Left hindlimb (tissue), 1 donor: ENCODE measurements around the gene IFI30.
"Not testable (repeated sequence)": the region's sequence is repeated elsewhere in the genome, so short reads cannot be mapped to it uniquely, and the experiment has no call there.

ENCODE experiments used
- DNase-seq: peaks from one replicate; pipeline ENCODE4 v3.0.0-alpha.2; 2018

IFI30 gene

DNA sequence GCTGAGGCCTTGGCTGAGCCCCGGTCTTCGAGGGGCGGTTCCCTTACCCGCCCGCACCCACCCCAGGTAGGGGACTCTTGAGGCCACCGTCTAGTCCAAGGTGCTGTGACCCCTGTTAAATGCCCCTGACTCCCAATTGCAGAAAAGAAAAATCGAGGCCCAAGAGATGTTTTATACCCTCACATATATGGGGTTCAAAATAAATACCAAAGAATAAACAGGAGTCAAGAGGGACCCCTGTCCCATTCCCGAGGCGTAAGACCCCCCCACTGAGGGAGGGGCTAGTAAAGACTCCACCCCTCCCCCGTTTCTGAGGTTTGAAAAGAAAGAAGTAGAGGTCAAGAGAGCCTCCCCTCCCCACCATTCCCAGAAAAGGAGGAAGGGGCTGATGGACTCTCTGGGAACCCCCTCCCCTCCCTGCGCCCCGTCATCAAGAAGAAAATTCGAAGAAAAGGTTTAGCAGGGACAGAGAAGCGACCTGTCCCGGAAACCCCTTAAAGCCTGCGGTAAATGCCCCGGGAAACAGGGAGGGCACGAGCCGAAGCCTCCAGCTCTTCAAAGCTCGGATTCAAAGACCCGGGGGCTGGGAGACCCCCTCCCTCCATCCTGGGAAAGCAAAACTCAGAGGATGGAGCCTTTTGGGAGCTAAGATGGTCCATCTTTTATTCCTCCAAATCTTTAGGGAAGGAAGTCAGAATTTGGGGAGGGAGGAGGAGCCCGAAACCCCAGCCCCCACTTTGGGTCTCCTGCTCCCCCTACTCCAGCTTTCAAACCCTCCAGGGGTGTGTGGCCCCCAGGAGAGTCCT, 31.0 kb downstream of the IFI30 start:
- no peak for DNase-seq

- peak; percentile 87 for DNase-seq
Measured at GRCh38 chr19:18205200-18205892, 31.7 kb downstream of the IFI30 start.

GRCh38 chr19:18206018-18206417, 32.4 kb downstream of the IFI30 start:
- DNase-seq: no peak

GRCh38 chr19:18208098-18208951, 34.7 kb downstream of the IFI30 start:
- DNase-seq: no peak

DNA sequence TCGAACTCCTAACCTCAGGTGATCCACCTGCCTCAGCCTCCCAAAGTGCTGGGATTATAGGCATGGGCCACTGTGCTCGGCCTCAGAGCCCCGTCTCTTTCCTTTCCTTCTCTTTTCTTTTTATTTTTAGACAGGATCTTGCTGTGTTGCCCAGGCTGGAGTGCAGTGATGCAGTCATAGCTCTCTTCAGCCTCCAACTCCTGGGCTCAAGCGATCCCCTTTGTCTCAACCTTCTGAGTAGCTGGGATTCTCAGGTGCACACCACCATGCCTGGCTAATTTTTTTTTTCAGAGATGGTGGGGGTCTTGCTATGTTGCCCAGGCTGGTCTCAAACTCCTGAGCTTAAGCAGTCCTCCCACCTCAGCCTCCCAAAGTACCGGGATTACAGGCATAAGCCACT, 36.3 kb downstream of the IFI30 start:
- not testable (repeated sequence) for DNase-seq

GRCh38 chr19:18211683-18212082, 38.1 kb downstream of the IFI30 start:
- no peak for DNase-seq

GRCh38 chr19:18214779-18215433, 41.3 kb downstream of the IFI30 start:
- no peak for DNase-seq

DNA sequence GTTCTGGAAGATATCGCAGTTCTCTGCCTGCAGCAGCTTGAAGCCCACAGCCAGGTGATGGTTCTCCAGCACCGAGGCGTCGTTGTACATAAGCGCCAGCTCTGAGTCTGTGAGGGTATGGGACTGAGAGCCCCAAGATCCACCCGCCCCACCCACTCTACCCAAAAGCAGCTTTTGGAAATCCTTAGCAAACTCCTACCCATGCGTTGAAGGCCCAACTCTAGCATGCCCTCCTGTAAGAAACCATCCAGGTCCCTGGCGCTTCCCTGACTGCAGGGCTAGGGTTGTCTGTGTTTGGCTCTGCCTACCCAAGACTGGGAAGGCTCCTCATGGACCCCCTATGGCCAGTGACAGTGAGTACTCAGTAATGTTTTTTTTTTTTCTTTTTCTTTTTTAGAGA, 43.2 kb downstream of the IFI30 start:
- no peak for DNase-seq

- DNase-seq: no peak
Measured at GRCh38 chr19:18218159-18218558, 44.5 kb downstream of the IFI30 start.

GRCh38 chr19:18218600-18218999, 45.0 kb downstream of the IFI30 start:
- no peak for DNase-seq

DNA sequence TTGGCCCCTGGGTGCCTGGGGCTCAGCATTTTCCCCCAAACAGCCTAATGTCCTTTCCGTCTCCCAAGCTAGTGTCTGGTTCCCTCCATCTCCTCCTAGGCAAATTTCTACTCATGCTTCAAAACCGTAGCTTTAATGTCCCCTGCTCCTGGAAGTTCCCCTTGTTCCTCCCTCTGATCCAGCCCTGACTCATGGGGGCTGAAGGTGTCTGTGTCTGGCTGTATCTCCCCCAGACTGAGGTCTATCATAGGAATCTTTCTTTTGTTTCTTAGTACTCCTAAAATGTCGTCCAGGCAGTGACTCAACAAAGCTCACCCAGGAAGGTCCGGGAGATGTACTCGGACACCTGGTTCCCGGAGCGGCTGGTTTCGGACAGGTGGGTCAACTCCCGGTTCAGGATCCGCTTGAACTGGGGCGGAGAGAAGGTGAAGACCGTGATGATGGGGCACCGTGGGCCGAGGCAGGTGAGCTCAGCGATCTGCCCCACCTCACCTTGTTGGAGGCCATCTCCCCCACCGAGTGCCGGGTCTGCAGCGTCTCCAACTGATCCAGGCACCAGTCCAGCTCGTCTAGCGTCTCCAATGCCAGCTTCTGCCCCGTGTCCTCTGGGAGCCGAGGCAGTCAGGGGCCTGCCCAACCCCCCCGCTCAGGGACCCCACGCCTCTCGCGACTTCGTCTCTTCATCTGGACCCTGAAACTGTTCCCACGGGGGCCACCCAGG, 46.5 kb downstream of the IFI30 start:
- no peak for DNase-seq

- DNase-seq: no peak
Measured at GRCh38 chr19:18220632-18221275, 47.1 kb downstream of the IFI30 start.

GRCh38 chr19:18221815-18222725, 48.5 kb downstream of the IFI30 start:
- DNase-seq: no peak

- DNase-seq: peak; percentile 59
Measured at GRCh38 chr19:18223860-18224524, 50.4 kb downstream of the IFI30 start.

DNA sequence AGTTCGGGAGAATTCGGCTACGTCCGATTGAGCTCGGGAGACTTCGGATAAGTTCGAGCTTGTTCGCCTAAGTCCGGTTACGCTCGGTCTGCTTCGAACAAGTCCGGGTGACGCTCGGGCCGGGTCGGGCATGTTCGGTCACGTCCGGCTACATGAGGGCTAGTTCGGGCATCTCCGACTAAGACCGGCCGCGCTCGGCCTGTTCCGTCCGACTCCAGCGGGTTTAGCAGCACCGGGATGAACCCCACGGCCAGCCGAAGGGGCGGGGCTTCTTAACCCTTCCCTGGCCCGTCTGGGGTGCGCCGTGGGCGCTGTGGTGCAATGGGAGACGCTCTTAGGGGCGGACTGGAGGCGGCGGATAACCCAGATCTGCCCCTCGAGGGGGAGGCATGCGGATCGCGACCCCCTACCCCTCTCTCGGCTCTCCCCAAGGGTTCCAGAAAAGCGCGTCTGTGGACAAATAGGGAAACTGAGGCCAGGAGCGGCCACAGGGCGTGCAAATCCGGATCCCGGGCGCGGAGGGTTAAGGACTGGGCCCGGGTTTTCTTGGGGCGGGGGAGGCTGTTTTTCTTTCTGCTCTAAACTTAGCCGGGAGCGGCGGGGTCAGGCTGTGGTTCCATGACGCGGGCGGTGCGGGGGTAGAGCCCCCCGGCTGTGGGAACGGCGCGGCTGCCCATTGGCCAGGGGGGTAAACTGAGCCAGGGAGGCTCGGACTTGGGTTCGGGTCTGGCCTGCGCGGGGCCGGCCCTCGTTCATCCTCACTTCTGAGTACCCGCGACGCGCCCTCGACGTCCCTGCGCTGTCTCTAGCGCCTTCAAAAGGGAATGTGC, 51.1 kb downstream of the IFI30 start:
- DNase-seq: peak; percentile 97

DNA sequence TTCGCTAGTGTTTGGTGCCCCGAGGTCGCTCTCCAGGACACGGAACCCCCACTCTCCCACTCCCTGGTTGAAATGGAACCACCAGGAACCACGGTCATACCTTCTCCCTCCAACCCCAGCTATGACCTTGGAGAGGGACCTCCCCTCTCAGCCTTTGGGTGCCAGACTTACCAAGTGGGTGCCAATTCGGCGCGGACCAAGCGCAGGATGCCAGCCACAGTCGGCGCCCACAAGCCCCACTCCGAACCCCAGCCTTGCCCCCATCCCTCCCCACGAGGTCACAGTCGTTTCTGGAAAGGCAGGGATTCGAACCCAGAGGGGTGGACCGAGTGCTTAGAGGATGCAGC, 51.7 kb downstream of the IFI30 start:
- no peak for DNase-seq

DNA sequence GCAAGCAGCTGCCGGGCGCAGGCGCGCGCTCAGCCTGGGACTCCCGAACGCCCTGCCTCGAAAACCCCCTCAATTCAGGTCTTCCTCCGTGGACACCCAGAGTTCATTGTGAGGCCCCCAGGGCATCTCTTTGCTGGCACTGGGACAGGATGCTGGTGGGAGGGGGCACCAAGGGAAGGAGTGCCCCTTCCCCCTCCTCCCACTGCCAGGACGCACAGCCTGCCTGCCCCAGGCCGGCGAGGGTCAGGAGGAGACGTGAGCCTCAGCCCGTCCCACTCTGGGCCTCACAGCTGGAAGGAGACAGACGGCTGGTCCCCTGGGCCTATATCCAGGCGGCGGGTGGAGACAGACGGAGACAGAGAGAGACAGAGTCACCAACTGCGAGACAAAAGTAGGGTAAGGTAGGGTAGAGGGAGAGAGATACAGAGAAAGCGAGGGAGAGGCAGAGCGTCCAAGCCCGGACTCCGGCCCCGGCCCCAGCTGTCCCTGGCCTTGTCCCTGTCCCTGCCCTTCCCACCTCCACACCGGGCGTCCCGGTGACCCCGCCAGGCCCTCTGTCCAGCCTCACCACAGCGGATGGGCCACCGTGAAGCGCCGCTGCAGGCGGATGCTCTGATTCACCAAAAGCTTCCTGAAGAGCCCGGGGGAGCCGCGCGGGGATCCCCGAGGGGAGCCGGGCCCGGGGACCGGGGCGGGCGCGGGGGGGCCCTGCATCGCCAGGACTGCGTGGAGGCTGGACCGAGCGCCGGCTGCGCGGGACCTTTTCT, 52.3 kb downstream of the IFI30 start, which contains the start of gene PDE4C:
TSS of gene PDE4C (minus strand) at position 737 of the 767 bp plus-strand sequence. CDS start at position 714, 23 bp downstream.
- peak; percentile 47 for DNase-seq
